ENCODE measurements around the gene SKAP1. TPM values are rescaled to one million over a fixed set of nuclear protein-coding genes. Genes with fewer than 3 reads are reported as not detected.

SKAP1 gene
- total RNA-seq, 1 donor from 2014 or later, result not detected

GRCh38 chr17:48438516-48439061, 8.6 kb upstream of the SKAP1 start:
- DNase-seq (ENCODE audit: low read depth) (no peak), FAIRE-seq (no peak)
- H3K4me1 Mint-ChIP-seq (ENCODE audit: low read depth, unreplicated experiment), result peaks cover 3% of the 10 kb centered on the region
- peaks cover 5% of the 10 kb centered on the region for H3K9me3 Mint-ChIP-seq (ENCODE audit: unreplicated experiment)
- Histone ChIP-seq H3K79me2 (ENCODE audit: insufficient read depth, low read length) (no peaks in the 10 kb centered on the region), H3K36me3 (ENCODE audit: insufficient read depth, low read length) (no peaks in the 10 kb centered on the region), H3K9ac (ENCODE audit: low read length) (no peak overlapping the region), H3K4me2 (ENCODE audit: low read length) (no peak overlapping the region), H3K9me3 (ENCODE audit: insufficient read depth, low read depth, low read length) (no peaks in the 10 kb centered on the region), H3K27me3 (ENCODE audit: insufficient read depth, low read length) (peaks cover 10% of the 10 kb centered on the region), H3K4me1 (ENCODE audit: insufficient read depth, low read length) (no peaks in the 10 kb centered on the region), H2AFZ (ENCODE audit: low read depth, low read length) (no peak overlapping the region), H3K4me3 (ENCODE audit: insufficient read depth, low read depth, low read length) (no peak overlapping the region), H3K27ac (ENCODE audit: low read depth, low read length) (no peak overlapping the region), H4K20me1 (ENCODE audit: insufficient read depth, low read length) (no peaks in the 10 kb centered on the region)
- no peaks in the 10 kb centered on the region for H3K36me3 Mint-ChIP-seq (ENCODE audit: low read depth, unreplicated experiment)
- H3K27me3 Mint-ChIP-seq (ENCODE audit: low read depth, unreplicated experiment), result peaks cover 62% of the 10 kb centered on the region
- TF ChIP-seq CTCF (IDR thresholded peaks at IDR 0.05; ENCODE audit: insufficient read depth, low read depth, low read length), result no peak
- TF ChIP-seq EZH2 (IDR thresholded peaks at IDR 0.05; ENCODE audit: insufficient read depth, low read length), result no peak
- no peak overlapping the region for H3K27ac Mint-ChIP-seq (ENCODE audit: unreplicated experiment)
- no peak overlapping the region for H3K4me3 Mint-ChIP-seq (ENCODE audit: unreplicated experiment)

- H3K36me3 ChIP-seq (ENCODE audit: insufficient read depth, low read length), result no peaks in the 10 kb centered on the region
- no peaks in the 10 kb centered on the region for H3K9me3 ChIP-seq (ENCODE audit: insufficient read depth, low read depth, low read length)
- no peak overlapping the region for H3K9ac ChIP-seq (ENCODE audit: low read length)
- FAIRE-seq, result no peak
- no peak overlapping the region for H3K4me3 Mint-ChIP-seq (ENCODE audit: unreplicated experiment)
- H3K27ac Mint-ChIP-seq (ENCODE audit: unreplicated experiment), result no peak overlapping the region
- peaks cover 2% of the 10 kb centered on the region for H3K4me1 ChIP-seq (ENCODE audit: insufficient read depth, low read length)
- peaks cover 81% of the 10 kb centered on the region for H3K27me3 Mint-ChIP-seq (ENCODE audit: low read depth, unreplicated experiment)
- DNase-seq (ENCODE audit: low read depth), result no peak
- H3K9me3 Mint-ChIP-seq (ENCODE audit: unreplicated experiment), result peaks cover 8% of the 10 kb centered on the region
- H3K79me2 ChIP-seq (ENCODE audit: insufficient read depth, low read length), result no peaks in the 10 kb centered on the region
- no peaks in the 10 kb centered on the region for H4K20me1 ChIP-seq (ENCODE audit: insufficient read depth, low read length)
- H3K4me1 Mint-ChIP-seq (ENCODE audit: low read depth, unreplicated experiment), result peaks cover 13% of the 10 kb centered on the region
- no peak overlapping the region for H3K4me3 ChIP-seq (ENCODE audit: insufficient read depth, low read depth, low read length)
- peaks cover 36% of the 10 kb centered on the region for H3K27me3 ChIP-seq (ENCODE audit: insufficient read depth, low read length)
- no peak for TF ChIP-seq CTCF (IDR thresholded peaks at IDR 0.05; ENCODE audit: insufficient read depth, low read depth, low read length)
- no peak for TF ChIP-seq EZH2 (IDR thresholded peaks at IDR 0.05; ENCODE audit: insufficient read depth, low read length)
- no peak overlapping the region for H2AFZ ChIP-seq (ENCODE audit: low read depth, low read length)
- no peak overlapping the region for H3K27ac ChIP-seq (ENCODE audit: low read depth, low read length)
- no peaks in the 10 kb centered on the region for H3K36me3 Mint-ChIP-seq (ENCODE audit: low read depth, unreplicated experiment)
- no peak overlapping the region for H3K4me2 ChIP-seq (ENCODE audit: low read length)
Measured at GRCh38 chr17:48433896-48434295, 3.9 kb upstream of the SKAP1 start.
